Epithelial cell of umbilical artery (primary cell): ENCODE measurements around the gene TMOD4. TPM values are rescaled to one million over a fixed set of nuclear protein-coding genes. Genes with fewer than 3 reads are reported as not detected.

ENCODE experiments used
- total RNA-seq: library from RNA; depleted of rRNA; stranded (reverse); fragments of >200 nt; gene quantifications from 2 replicates; pipeline ENCODE4 v1.2.3, GENCODE V29; 2014

The TMOD4 gene
- not detected in 2 replicates for total RNA-seq

GRCh38 chr1:151175863-151176262 lies at the start of gene TMOD4:
Gene TMOD4, minus strand, starts transcription at chr1:151175981. Its CDS starts 1,106 bp downstream, at chr1:151174875.

DNA sequence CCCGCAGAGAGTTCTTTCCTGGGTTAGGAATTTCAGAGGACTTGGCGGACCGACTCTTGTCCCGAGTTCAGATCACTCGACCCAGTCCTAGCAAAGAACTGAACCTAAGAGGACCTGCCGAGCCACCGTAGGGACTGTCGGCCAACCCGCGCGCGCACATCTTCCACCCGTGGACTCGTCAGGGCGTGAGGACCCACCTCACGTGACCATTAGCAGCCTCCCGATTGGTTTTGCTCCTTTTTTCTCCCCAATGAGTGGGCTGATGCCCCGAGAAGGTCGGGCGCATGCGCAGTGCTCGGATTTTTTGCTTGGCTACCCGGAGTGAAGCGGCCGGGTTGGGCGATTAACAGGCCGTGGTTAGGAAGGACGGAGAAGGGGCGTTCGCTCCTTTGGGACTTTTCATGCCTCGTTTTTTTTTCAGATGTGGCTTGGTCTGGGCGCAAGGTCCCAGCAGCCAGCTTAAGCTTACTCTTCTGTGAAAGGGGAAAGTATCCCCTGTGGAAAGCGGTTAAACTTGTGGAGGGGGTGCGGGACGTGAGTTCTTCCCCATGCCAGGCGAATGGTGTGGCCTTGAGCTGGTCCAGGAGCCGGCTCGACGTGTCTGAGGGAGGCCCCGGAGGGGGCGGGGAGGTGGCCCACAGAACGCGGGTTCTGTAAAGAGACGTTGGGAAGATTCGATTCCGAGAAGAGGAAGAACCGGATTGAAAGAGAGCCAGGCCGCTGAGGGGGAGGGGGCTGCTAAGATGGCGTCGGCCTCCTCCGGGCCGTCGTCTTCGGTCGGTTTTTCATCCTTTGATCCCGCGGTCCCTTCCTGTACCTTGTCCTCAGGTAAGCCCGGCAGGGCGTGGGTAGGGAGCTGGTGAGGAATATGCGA lies 22.7 kb upstream of the TMOD4 start, which contains the start of gene PIP5K1A:
PIP5K1A (plus strand) TSS at position 299 of the 874 bp plus-strand sequence; CDS start at position 744, 445 bp downstream.

DNA sequence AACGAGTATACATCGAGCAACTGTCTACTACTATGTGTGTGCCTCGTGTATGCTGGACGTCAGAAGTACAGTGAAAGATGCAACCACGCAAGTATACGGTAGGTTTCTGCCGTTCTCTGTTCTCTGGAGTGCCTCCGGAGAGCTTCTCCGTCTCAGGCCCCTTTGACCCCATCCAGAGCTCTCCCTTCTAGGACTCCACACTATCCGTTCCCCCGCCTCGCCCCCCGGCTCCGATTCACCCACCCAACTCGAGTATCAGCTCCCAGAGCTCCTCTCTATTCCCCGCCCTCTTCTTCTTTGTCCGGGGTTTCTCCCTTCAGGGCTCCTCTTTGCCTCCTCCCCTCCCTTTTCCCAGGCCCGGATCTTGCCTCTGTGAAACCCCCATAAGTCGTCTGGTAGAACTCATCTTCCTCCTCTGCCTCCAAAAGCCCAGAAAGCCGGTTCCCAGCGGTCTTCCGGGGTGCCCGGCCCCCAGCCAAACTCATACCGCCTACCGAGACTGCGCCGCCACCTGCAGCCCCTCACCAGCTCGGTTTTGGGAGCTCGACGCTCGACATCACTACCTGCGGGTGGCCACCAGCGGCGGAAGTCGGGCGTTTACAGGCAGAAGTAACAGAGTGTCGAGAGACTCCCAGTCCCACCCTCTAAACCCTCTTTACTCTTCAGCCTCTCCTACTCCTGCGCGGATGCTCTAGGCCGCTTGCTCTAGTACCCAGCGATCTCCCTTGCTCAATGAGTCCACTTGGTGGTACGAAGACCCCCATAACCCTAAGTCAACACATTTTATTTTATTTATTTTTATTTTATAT lies 14.1 kb upstream of the TMOD4 start, which contains the start of gene VPS72:
VPS72 (minus strand) TSS at position 561 of the 809 bp plus-strand sequence; CDS start at position 485, 76 bp downstream.

DNA sequence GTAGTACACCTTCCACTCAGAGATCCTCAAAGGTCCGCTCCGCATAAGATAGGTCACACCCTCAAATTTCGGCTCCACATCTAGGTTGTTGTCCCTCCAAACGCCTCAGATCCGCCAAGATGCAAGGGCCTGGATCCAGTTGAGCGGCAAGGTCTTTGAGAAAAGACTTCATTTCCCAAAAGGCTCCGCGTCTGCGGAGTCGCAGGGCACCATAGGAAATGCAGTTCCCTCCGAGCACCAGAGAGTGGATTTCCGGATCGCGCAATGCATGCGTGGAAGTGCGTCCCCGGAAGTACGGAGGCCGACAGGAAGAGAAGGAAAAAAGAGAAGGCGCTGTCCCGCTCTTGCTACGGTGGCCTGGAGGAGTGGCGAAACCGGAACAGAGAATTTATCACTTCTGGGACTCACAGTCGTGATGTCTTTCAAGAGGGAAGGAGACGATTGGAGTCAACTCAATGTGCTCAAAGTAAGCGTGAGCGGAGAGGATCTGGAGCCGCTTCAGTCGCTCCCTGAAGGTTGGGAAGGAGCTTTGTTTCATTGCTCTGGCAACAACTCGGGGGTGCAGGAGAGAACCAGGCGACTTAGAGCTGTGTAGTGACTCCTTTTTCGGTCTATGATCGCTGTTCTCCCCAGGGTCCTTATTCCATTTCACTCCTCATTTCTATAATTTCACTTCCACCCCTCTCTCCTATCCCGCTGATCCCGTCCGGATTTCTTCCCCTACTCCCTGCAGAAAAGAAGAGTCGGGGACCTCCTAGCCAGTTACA lies 9.9 kb downstream of the TMOD4 start, which contains the start of the genes LYSMD1 and SCNM1:
LYSMD1 (minus strand) TSS at position 165 of the 767 bp plus-strand sequence. CDS start 644 bp downstream, outside the sequence.
SCNM1 (plus strand) TSS at position 407 of the 767 bp plus-strand sequence; CDS start at position 416, 9 bp downstream.

GRCh38 chr1:151156515-151156819 lies 19.3 kb downstream of the TMOD4 start, which contains the start of gene TNFAIP8L2:
Gene TNFAIP8L2, plus strand, starts transcription at chr1:151156649. Its CDS starts 2,049 bp downstream, at chr1:151158698.

DNA sequence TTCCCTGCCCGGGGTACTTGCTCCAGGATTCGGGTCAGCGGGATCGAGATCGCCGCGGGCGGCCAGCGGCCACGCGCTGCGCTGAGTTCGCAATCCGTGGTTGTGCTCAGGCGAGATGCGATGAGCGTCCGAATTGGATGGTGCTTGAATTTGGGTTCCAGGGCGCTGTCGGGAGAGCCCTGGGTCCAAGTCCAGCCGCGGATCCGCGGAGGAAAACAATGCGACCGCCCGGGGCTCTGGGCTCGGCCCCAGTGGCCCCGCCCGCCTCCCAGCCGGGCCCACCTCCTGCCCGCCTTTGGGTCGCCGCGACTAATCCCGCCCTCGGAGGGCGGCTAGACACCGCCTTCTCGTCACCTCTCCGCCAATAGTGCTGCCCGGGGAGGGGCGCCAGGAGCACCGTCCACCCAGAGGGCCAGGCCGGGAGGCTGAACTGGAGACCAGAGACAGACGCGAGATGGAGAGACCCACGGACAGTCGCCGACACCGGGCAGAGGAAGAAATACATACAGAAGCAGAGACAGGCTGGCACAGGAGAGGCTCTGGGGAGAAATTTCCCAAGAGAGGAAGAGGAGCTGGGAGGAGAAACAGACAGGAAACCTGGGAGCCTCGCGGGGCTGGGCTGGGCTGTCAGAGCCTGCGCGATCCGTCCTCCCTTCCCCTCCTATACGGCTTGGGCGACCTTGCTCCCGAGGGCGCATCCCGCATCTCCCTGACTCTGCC lies 29.2 kb downstream of the TMOD4 start, which contains the start of gene SEMA6C:
SEMA6C (minus strand) TSS at position 220 of the 720 bp plus-strand sequence. CDS start 4,010 bp downstream, outside the sequence.

Other genes with a start within 250 kb of the TMOD4 start
- gene SETDB1, start 249.6 kb downstream of the TMOD4 start, total RNA-seq = 28.9 and 42.6 TPM in 2 replicates
- 61.1 and 71.1 TPM in 2 replicates for gene CERS2, start 201.1 kb downstream of the TMOD4 start, total RNA-seq
- gene ANXA9, start 193.7 kb downstream of the TMOD4 start, total RNA-seq = not detected in 2 replicates
- gene MINDY1, start 169.1 kb downstream of the TMOD4 start, total RNA-seq = 4.5 and 6.2 TPM in 2 replicates
- gene PRUNE1, start 167.5 kb downstream of the TMOD4 start, total RNA-seq = 4.2 and 5.0 TPM in 2 replicates
- gene BNIPL, start 139.4 kb downstream of the TMOD4 start, total RNA-seq = 0.32 and 0.46 TPM in 2 replicates
- 1.3 and 1.5 TPM in 2 replicates for gene C1orf56, start 128.2 kb downstream of the TMOD4 start, total RNA-seq
- 67.6 and 76.9 TPM in 2 replicates for gene CDC42SE1, start 116.4 kb downstream of the TMOD4 start, total RNA-seq
- gene MLLT11, start 115.6 kb downstream of the TMOD4 start, total RNA-seq = 3.8 and 5.8 TPM in 2 replicates
- gene GABPB2, start 105.2 kb downstream of the TMOD4 start, total RNA-seq = 4.5 and 6.5 TPM in 2 replicates
- 5.8 and 8.8 TPM in 2 replicates for gene SEMA6C, start 29.4 kb downstream of the TMOD4 start, total RNA-seq
- gene TNFAIP8L2, start 19.3 kb downstream of the TMOD4 start, total RNA-seq = not detected in 2 replicates
- 2.6 and 4.4 TPM in 2 replicates for gene LYSMD1, start 10.1 kb downstream of the TMOD4 start, total RNA-seq
- 20.4 and 20.5 TPM in 2 replicates for gene SCNM1, start 9.8 kb downstream of the TMOD4 start, total RNA-seq
- 69.8 and 76.7 TPM in 2 replicates for gene VPS72, start 14.2 kb upstream of the TMOD4 start, total RNA-seq
- gene PIP5K1A, start 22.6 kb upstream of the TMOD4 start, total RNA-seq = 45.1 and 48.6 TPM in 2 replicates
- gene PSMD4, start 78.8 kb upstream of the TMOD4 start, total RNA-seq = 255 and 270 TPM in 2 replicates
- 6.7 and 6.8 TPM in 2 replicates for gene ZNF687, start 106.3 kb upstream of the TMOD4 start, total RNA-seq
- 29.2 and 37.8 TPM in 2 replicates for gene PI4KB, start 151.4 kb upstream of the TMOD4 start, total RNA-seq
- 44.8 and 63.5 TPM in 2 replicates for gene RFX5, start 171.3 kb upstream of the TMOD4 start, total RNA-seq
- gene SELENBP1, start 196.7 kb upstream of the TMOD4 start, total RNA-seq = 11.0 and 18.7 TPM in 2 replicates
- gene PSMB4, start 223.6 kb upstream of the TMOD4 start, total RNA-seq = 409 and 511 TPM in 2 replicates